AG04450 (cell line): ENCODE results near the gene MINK1. TPM values are rescaled to one million over a fixed set of nuclear protein-coding genes. Genes with fewer than 3 reads are reported as not detected.

ENCODE experiments used
- CTCF ChIA-PET: fragments of 300-600, 350-600 bp; formaldehyde crosslinking; extraction: SDS; loops from one replicate; lab custom pipeline; 2022; ENCODE audit warnings: antibody characterized with exemption, inconsistent platforms; lab: Charles Lee
- POLR2A ChIA-PET: fragments of 350-600 bp; formaldehyde crosslinking; extraction: SDS; loops from one replicate; lab custom pipeline; 2021; ENCODE audit warnings: antibody characterized with exemption, inconsistent platforms; lab: Yijun Ruan, JAX
- DNase-seq: peaks from one replicate; pipeline ENCODE4 v3.0.0-alpha.2; 2011; ENCODE audit warnings: low read depth, low spot score
- H3K27ac ChIP-seq: one replicate; pipeline ENCODE4 v1.5.1; 2012; ENCODE audit warnings: low read depth, low read length, control low read depth
- H3K27me3 ChIP-seq: one replicate; pipeline ENCODE4 v1.6.0; 2012; ENCODE audit warnings: low read length; ENCODE audit not compliant: control insufficient read depth, insufficient read depth
- H3K4me3 ChIP-seq: 2 replicates; pipeline ENCODE4 v1.5.1; 2011; ENCODE audit warnings: mild to moderate bottlenecking, low read depth, low read length, control low read depth
- H3K9me3 ChIP-seq: 2 replicates; pipeline ENCODE4 v1.5.1; 2012; ENCODE audit warnings: low read length; ENCODE audit not compliant: control insufficient read depth, insufficient read depth
- CTCF ChIP-seq: IDR thresholded peaks from 2 replicates; pipeline ENCODE4 v1.5.1; 2011; ENCODE audit warnings: low read depth, low read length, control low read depth, inconsistent platforms
- polyA plus RNA-seq: library from polyadenylated mRNA; depleted of rRNA; stranded (reverse); fragments of >200 nt; gene quantifications from 2 replicates; pipeline ENCODE4 v1.2.3, GENCODE V29; 2011; rRNA removed

The MINK1 gene
- polyA plus RNA-seq, 1 experiment = 29.4 TPM

GRCh38 chr17:4946312-4946976 lies 113.3 kb downstream of the MINK1 start:
- CTCF ChIA-PET = interaction anchor here (0.6 kb wide), 2 partner anchors 42 to 115 kb away, joined by 3 to 5 read pairs; no protein-coding TSS in a partner anchor
- H3K9me3 ChIP-seq = peaks cover 3% of the 10 kb centered on the region; the same call in 1 of the 2 replicates
- DNase-seq = no peak
- TF ChIP-seq CTCF = no peak
- H3K27ac ChIP-seq = no peak overlapping the region
- no peaks in the 10 kb centered on the region for H3K27me3 ChIP-seq
- POLR2A ChIA-PET = interaction anchor here (9.1 kb wide), 1 partner anchor 21 kb away, joined by 128 read pairs; the partner anchor contains the start of gene SPAG7
- H3K4me3 ChIP-seq = peak overlapping the region; percentile 99

- ChIA-PET CTCF (interaction anchor here (0.6 kb wide), 1 partner anchor 115 kb away, joined by 5 read pairs; no protein-coding TSS in a partner anchor), POLR2A (interaction anchor here (0.8 to 9.1 kb wide), 3 partner anchors 20 to 232 kb away, joined by 6 to 128 read pairs (median 11); partner anchors contain the start of genes INCA1, KIF1C and SPAG7)
- no peak for DNase-seq
Observed at GRCh38 chr17:4947010-4947410, 113.9 kb downstream of the MINK1 start.

More at GRCh38 chr17:4947010-4947410, 113.9 kb downstream of the MINK1 start:
- H3K9me3 ChIP-seq = peaks cover 3% of the 10 kb centered on the region; the same call in 1 of the 2 replicates
- H3K4me3 ChIP-seq = peak overlapping the region; percentile 99
- no peaks in the 10 kb centered on the region for H3K27me3 ChIP-seq
- TF ChIP-seq CTCF = no peak
- H3K27ac ChIP-seq = peak overlapping the region; percentile 93

Other genes with a start within 250 kb of the MINK1 start
- 0.04 TPM in 1 of 2 replicates, not detected in the other for gene SMTNL2, start 248.8 kb upstream of the MINK1 start, polyA plus RNA-seq
- gene ALOX15, start 191.7 kb upstream of the MINK1 start, polyA plus RNA-seq = not detected in 2 replicates
- 10.5 and 14.4 TPM in 2 replicates for gene PELP1, start 129.2 kb upstream of the MINK1 start, polyA plus RNA-seq
- gene ARRB2, start 122.7 kb upstream of the MINK1 start, polyA plus RNA-seq = 8.8 and 9.4 TPM in 2 replicates
- gene MED11, start 101.9 kb upstream of the MINK1 start, polyA plus RNA-seq = 21.0 and 23.2 TPM in 2 replicates
- 0.14 and 0.17 TPM in 2 replicates for gene ZMYND15, start 93.5 kb upstream of the MINK1 start, polyA plus RNA-seq
- gene CXCL16, start 93.4 kb upstream of the MINK1 start, polyA plus RNA-seq = 2.3 and 2.4 TPM in 2 replicates
- not detected in 2 replicates for gene TM4SF5, start 61.5 kb upstream of the MINK1 start, polyA plus RNA-seq
- 0.17 TPM in 1 of 2 replicates, not detected in the other for gene VMO1, start 47.0 kb upstream of the MINK1 start, polyA plus RNA-seq
- gene GLTPD2, start 44.4 kb upstream of the MINK1 start, polyA plus RNA-seq = not detected in 2 replicates
- gene PSMB6, start 37.2 kb upstream of the MINK1 start, polyA plus RNA-seq = 222 and 245 TPM in 2 replicates
- 18.9 and 22.2 TPM in 2 replicates for gene PLD2, start 26.2 kb upstream of the MINK1 start, polyA plus RNA-seq
- 1.0 TPM in 2 replicates for gene C17orf107, start 66.2 kb downstream of the MINK1 start, polyA plus RNA-seq
- 0.07 and 0.19 TPM in 2 replicates for gene CHRNE, start 69.8 kb downstream of the MINK1 start, polyA plus RNA-seq
- not detected in 2 replicates for gene GP1BA, start 98.9 kb downstream of the MINK1 start, polyA plus RNA-seq
- gene SLC25A11, start 106.7 kb downstream of the MINK1 start, polyA plus RNA-seq = 44.7 and 50.0 TPM in 2 replicates
- 63.1 and 64.3 TPM in 2 replicates for gene RNF167, start 106.9 kb downstream of the MINK1 start, polyA plus RNA-seq
- gene PFN1, start 115.2 kb downstream of the MINK1 start, polyA plus RNA-seq = 1,141 and 1,329 TPM in 2 replicates
- 2.3 and 3.2 TPM in 2 replicates for gene ENO3, start 117.8 kb downstream of the MINK1 start, polyA plus RNA-seq
- 71.0 and 71.1 TPM in 2 replicates for gene SPAG7, start 134.5 kb downstream of the MINK1 start, polyA plus RNA-seq
- 18.0 and 20.0 TPM in 2 replicates for gene CAMTA2, start 154.3 kb downstream of the MINK1 start, polyA plus RNA-seq
- gene INCA1, start 164.2 kb downstream of the MINK1 start, polyA plus RNA-seq = 0.29 and 0.56 TPM in 2 replicates
- gene KIF1C, start 164.6 kb downstream of the MINK1 start, polyA plus RNA-seq = 46.9 and 49.8 TPM in 2 replicates
- gene SLC52A1, start 202.1 kb downstream of the MINK1 start, polyA plus RNA-seq = not detected in 2 replicates
- 2.3 and 3.0 TPM in 2 replicates for gene ZFP3, start 245.1 kb downstream of the MINK1 start, polyA plus RNA-seq